ENCODE data around the gene ENTPD2. TPM values are rescaled to one million over a fixed set of nuclear protein-coding genes. Genes with fewer than 3 reads are reported as not detected.
"Not testable (repeated sequence)": the region's sequence is repeated elsewhere in the genome, so short reads cannot be mapped to it uniquely, and the experiment has no call there.

The ENTPD2 gene
- total and polyA plus RNA-seq, 5 donors = 0.92 to 2.9 (median 1.6) TPM

DNA sequence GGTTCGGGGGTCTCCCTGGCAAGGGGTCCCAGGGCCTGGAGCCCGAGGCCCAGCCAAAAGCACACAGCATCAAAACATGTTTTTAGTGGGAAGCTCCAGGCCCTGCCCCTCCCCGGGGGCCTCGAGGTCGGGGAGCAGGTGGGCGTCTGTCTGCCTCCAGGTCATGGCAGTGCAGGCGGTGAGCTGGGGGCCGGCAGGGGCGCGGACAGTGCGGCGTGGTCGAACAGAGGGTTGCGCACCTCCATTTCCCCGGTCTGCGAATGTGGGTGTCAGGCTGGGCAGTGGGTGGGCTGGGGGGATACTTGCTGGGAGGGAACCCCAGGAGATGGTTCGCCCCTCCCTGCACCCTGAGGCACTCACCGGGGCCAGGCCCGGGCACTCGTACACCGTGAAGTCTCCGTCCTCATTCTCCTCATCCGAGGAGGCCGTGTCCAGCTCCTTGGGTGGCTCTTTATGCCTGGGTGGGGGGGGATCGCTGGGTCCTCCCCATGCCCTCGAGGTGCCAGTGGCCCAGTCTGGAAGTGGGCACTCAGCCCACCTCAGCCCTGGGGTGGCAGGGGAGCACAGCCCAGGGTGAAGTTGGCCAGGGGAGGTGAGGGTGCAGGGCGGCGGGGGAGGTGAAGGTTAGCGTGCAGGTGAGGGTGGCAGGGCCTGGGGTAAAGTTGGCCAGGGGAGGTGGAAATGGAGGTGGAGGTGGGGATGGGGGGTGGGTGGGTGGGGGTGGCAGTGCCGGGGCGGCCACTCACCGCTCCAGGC is 14.1 kb downstream of the ENTPD2 start:
- Histone ChIP-seq H3K4me3 (ENCODE audit: low read length) (no peak overlapping the region), H3K27me3 (ENCODE audit: control insufficient read depth, insufficient read depth) (no peaks in the 10 kb centered on the region), H3K9me3 (ENCODE audit: control insufficient read depth, low read length) (no peaks in the 10 kb centered on the region), H3K27ac (ENCODE audit: low read length) (no peak overlapping the region), H3K4me1 (ENCODE audit: control insufficient read depth, insufficient read depth, low read length) (no peaks in the 10 kb centered on the region)
- ATAC-seq = no peak
- peak in 1 of 3 donors; percentile 54 for DNase-seq
- 93% methylated on average over 32 of the region's 32 CpGs for WGBS
- intact Hi-C loops (cut with DNase I) = loop anchor here in 3 of 4 donors (5.0 to 10.0 kb wide), 3 partner anchors 92 to 252 kb away; partner anchors contain the start of genes C8G (in 2 of the 3) and FBXW5 (in 1 of the 3)

DNA sequence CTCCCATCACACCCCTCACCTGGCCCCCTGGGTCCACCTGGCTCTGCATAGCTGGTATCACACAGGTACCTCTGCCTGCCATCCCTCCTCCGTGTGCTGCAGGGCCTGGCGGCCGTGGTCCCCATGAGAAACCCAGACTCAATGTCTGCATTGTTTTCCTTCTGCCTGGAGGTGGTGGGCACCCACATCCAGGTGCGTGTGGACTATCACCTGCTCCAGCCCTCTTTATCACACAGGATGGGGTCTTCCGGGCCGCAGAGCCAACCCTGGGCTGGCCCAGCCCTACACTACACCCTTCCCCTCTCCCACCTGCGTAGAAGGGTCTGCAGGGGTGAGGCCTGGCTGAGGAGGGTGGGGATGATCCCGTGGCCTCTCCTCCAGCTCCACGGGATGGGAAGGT is 14.9 kb downstream of the ENTPD2 start:
- Histone ChIP-seq H3K4me3 (ENCODE audit: low read length) (no peak overlapping the region), H3K9me3 (ENCODE audit: control insufficient read depth, low read length) (no peaks in the 10 kb centered on the region), H3K4me1 (ENCODE audit: control insufficient read depth, insufficient read depth, low read length) (no peaks in the 10 kb centered on the region), H3K27me3 (ENCODE audit: control insufficient read depth, insufficient read depth) (no peaks in the 10 kb centered on the region), H3K27ac (ENCODE audit: low read length) (no peak overlapping the region)
- intact Hi-C loops (cut with DNase I) = loop anchor here in 3 of 4 donors (5.0 to 10.0 kb wide), 3 partner anchors 92 to 252 kb away; partner anchors contain the start of genes C8G (in 2 of the 3) and FBXW5 (in 1 of the 3)
- ATAC-seq (no peak), DNase-seq (no peak)
- WGBS = 87% methylated on average over 9 of the region's 9 CpGs

DNA sequence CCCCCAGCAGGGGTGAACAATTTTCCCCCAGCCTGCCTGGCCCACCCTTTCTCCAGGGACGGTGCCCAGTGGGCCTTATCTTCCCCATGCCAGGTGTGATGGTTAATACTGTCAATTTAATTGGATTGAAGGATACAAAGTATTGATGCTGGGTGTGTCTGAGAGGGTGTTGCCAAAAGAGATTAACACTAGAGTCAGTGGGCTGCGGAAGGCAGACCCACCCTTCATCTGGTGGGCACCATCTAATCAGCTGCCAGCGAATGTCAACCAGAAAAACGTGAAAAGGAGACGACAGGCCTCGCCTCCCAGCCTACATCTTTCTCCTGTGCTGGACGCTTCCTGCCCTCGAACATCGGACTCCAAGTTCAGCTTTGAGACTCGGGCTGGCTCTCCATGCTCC is 16.4 kb downstream of the ENTPD2 start:
- DNase-seq (no peak), ATAC-seq (no peak)
- Histone ChIP-seq H3K27me3 (ENCODE audit: control insufficient read depth, insufficient read depth) (no peaks in the 10 kb centered on the region), H3K9me3 (ENCODE audit: control insufficient read depth, low read length) (no peaks in the 10 kb centered on the region), H3K4me3 (ENCODE audit: low read length) (no peak overlapping the region), H3K27ac (ENCODE audit: low read length) (no peak overlapping the region), H3K4me1 (ENCODE audit: control insufficient read depth, insufficient read depth, low read length) (no peaks in the 10 kb centered on the region)
- WGBS = 86% methylated on average over 10 of the region's 10 CpGs
- intact Hi-C loops (cut with DNase I) = loop anchor here in 3 of 4 donors (5.0 to 10.0 kb wide), 3 partner anchors 90 to 250 kb away; partner anchors contain the start of genes C8G (in 2 of the 3) and FBXW5 (in 1 of the 3)

DNA sequence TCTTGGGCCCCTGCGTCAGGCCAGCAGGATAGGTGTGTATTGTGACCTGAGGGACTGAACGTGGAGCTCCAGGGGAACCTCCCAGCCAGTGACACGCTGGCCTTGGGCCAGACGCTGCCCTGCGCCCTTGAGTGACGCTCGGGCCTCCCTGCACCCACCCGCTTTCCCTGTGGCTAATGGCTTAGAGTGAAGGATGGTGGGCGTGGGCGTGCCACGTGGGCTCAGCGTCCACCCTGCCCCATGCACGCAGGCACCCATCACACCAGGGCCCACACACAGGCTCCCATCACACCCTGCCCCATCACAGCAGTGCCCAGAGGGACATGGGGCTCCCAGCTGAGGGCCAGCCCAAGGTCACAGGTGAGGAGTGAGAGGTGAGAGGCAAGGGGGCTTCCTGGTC is 16.8 kb downstream of the ENTPD2 start:
- peak in 1 of 3 donors; percentile 52 for DNase-seq
- no peak for ATAC-seq
- no peak overlapping the region for H3K4me3 ChIP-seq (ENCODE audit: low read length)
- intact Hi-C loops (cut with DNase I) = loop anchor here in 3 of 4 donors (5.0 to 10.0 kb wide), 3 partner anchors 90 to 250 kb away; partner anchors contain the start of genes C8G (in 2 of the 3) and FBXW5 (in 1 of the 3)
- no peaks in the 10 kb centered on the region for H3K9me3 ChIP-seq (ENCODE audit: control insufficient read depth, low read length)
- WGBS = 74% methylated on average over 13 of the region's 13 CpGs
- H3K4me1 ChIP-seq (ENCODE audit: control insufficient read depth, insufficient read depth, low read length) = no peaks in the 10 kb centered on the region
- H3K27ac ChIP-seq (ENCODE audit: low read length) = no peak overlapping the region
- no peaks in the 10 kb centered on the region for H3K27me3 ChIP-seq (ENCODE audit: control insufficient read depth, insufficient read depth)

DNA sequence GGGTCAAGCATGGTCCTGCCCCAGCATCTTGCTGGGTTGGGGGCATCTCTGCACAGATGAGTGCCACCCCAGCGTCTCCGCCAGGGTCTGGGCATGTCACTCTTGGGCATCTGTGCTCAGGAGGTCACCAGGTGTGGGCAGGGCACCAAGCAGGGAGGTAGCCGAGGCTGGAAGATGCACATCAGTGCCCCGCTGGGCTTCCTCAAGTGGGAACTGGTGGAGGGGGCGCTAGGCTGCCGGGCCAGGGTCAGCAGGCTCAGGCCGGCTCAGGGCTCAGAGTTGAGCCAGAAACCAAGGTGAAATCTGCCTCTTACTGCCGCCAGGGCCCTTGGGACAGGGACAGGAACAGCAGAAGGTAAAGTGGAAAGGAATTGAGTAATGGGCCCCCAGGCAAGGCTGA is 17.9 kb downstream of the ENTPD2 start:
- no peaks in the 10 kb centered on the region for H3K4me1 ChIP-seq (ENCODE audit: control insufficient read depth, insufficient read depth, low read length)
- no peak for DNase-seq
- H3K27me3 ChIP-seq (ENCODE audit: control insufficient read depth, insufficient read depth) = no peaks in the 10 kb centered on the region
- 77% methylated on average over 8 of the region's 8 CpGs for whole genome bisulfite sequencing
- ATAC-seq = peak in 1 of 2 donors; percentile 1
- H3K4me3 ChIP-seq (ENCODE audit: low read length) = no peak overlapping the region
- no peaks in the 10 kb centered on the region for H3K9me3 ChIP-seq (ENCODE audit: control insufficient read depth, low read length)
- intact Hi-C loops (cut with DNase I) = loop anchor here (2.0 to 10.0 kb wide), 4 partner anchors 89 to 249 kb away; partner anchors contain the start of genes C8G (in 2 of the 4) and FBXW5 (in 1 of the 4)
- H3K27ac ChIP-seq (ENCODE audit: low read length) = no peak overlapping the region

DNA sequence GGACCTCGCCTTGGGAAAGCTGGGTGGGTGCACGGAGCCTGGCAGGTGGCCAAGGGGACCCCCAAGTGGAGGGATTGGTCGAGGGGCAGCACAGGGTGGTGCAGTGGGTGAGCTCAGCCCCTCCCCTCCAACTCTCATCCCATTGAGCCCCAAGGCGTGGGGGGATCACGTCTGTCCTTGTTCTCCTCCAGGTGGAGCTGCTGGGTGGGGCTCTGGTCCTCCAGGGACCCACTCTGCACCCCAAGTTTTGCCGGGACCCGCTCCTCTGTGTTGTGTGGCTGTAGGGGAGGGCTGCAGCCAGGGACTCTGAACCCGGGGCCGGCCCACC is 18.4 kb downstream of the ENTPD2 start:
- no peaks in the 10 kb centered on the region for H3K9me3 ChIP-seq (ENCODE audit: control insufficient read depth, low read length)
- no peak overlapping the region for H3K27ac ChIP-seq (ENCODE audit: low read length)
- no peak overlapping the region for H3K4me3 ChIP-seq (ENCODE audit: low read length)
- H3K27me3 ChIP-seq (ENCODE audit: control insufficient read depth, insufficient read depth) = no peaks in the 10 kb centered on the region
- WGBS = 23% methylated on average over 9 of the region's 9 CpGs
- DNase-seq (no peak), ATAC-seq (peak in 1 of 2 donors; percentile 2)
- no peaks in the 10 kb centered on the region for H3K4me1 ChIP-seq (ENCODE audit: control insufficient read depth, insufficient read depth, low read length)
- intact Hi-C loops (cut with DNase I) = loop anchor here (2.0 to 10.0 kb wide), 4 partner anchors 88 to 249 kb away; partner anchors contain the start of genes C8G (in 2 of the 4) and FBXW5 (in 1 of the 4)

DNA sequence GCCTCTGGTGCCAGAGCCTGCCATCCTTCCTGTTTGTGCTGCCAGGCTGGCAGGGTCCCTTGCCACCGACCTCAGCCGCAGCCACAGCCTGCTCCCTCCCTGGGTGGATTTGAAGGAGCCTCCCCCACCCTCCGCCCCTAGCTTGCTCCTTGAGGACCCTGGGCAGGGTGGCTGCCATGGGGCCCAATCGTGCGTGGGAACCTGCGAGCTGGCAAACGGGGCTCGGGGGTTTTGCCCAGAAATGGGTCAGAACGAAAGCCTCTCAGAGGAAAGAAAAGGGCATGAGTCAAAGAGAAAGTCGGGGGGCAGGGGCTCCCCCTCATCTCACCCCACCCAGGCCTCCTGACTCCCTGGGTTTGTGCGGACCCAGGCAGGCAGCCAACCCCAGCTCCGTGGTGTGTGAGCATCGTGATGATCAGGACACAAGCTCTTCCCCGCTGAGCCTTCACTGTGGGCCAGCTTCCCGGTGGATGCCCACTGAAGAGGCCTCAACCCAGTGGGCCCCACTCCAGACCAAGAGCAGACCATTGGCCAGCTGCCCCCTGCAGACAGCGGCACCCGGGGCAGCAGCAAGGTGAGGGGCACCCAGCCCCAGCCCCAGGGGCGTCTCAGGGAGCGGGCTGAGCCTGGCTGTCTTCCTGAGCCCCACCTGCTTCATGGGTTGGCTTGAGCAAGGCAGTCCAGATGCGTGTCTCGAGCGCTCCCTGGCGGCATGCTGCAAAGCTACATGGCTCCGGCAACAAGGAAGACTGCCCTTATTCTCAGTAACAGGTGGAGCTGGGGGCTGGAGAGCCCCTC is 19.0 kb downstream of the ENTPD2 start:
- no peaks in the 10 kb centered on the region for H3K27me3 ChIP-seq (ENCODE audit: control insufficient read depth, insufficient read depth)
- H3K4me3 ChIP-seq (ENCODE audit: low read length) = no peak overlapping the region
- H3K27ac ChIP-seq (ENCODE audit: low read length) = no peak overlapping the region
- ATAC-seq (peak; percentile 63 to 76), DNase-seq (peak; percentile 77 to 93 (median 90))
- no peaks in the 10 kb centered on the region for H3K4me1 ChIP-seq (ENCODE audit: control insufficient read depth, insufficient read depth, low read length)
- intact Hi-C loops (cut with DNase I) = loop anchor here (2.0 to 10.0 kb wide), 4 partner anchors 88 to 248 kb away; partner anchors contain the start of genes C8G (in 2 of the 4) and FBXW5 (in 1 of the 4)
- H3K9me3 ChIP-seq (ENCODE audit: control insufficient read depth, low read length) = no peaks in the 10 kb centered on the region
- 21% methylated on average over 24 of the region's 24 CpGs for WGBS

DNA sequence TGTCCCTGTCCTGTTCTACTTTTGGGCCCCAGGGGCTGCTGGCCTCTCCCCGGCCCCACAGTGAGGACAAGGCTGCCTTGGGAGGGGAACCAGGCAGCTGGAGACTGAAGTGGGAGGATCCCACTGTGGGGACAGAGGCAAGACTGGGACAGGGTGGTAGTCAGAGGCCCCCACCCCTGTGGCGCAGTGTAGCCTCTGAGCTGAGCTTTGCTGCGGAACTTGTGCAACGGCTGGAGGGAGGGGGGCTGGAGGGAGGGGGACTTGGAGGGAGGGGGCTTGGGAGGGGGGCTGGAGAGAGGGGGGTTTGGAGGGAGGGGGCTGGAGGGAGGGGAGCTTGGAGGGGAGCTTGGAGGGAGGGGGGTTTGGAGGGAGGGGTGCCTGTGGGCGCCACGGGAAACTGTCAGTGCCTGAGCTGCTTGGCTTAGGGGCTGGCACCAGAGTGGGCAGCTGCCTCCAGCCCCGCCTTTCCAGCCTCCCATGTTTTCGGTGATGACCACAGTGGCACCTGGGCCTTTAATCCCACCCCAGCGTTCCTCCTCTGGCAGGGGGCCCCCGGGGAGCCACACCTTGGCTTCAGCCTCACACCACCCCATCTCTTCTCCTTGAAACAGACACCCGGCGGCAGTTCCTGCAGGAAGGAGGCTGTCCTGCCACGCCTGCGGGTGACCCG is 19.7 kb downstream of the ENTPD2 start:
- 42% methylated on average over 15 of the region's 15 CpGs for WGBS
- DNase-seq = peak in 2 of 3 donors; percentile 79 to 83
- no peak for ATAC-seq
- no peaks in the 10 kb centered on the region for H3K4me1 ChIP-seq (ENCODE audit: control insufficient read depth, insufficient read depth, low read length)
- H3K4me3 ChIP-seq (ENCODE audit: low read length) = no peak overlapping the region
- H3K27ac ChIP-seq (ENCODE audit: low read length) = no peak overlapping the region
- no peaks in the 10 kb centered on the region for H3K9me3 ChIP-seq (ENCODE audit: control insufficient read depth, low read length)
- intact Hi-C loops (cut with DNase I) = loop anchor here in 3 of 4 donors (2.0 to 10.0 kb wide), 2 partner anchors 89 to 247 kb away; partner anchors contain the start of genes C8G (in 1 of the 3) and FBXW5 (in 1 of the 3)
- H3K27me3 ChIP-seq (ENCODE audit: control insufficient read depth, insufficient read depth) = no peaks in the 10 kb centered on the region

DNA sequence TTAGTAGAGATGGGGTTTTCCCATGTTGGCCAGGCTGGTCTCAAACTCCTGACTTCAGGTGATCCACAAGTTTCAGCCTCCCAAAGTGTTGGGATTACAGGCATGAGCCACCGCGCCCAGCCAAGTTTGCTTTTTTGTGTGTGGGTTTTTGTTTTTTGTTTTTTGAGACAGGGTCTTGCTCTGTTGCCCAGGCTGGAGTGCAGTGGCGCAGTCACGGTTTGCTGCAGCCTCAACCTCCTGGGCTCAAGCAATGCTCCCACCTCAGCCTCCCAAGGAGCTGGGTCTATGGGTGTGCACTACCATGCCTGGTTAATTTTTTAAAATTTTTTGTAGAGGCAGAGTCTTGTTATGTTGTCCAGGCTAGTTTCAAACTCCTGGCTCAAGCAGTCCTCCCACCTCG is 20.4 kb downstream of the ENTPD2 start:
- H3K4me1 ChIP-seq (ENCODE audit: control insufficient read depth, insufficient read depth, low read length) = not testable (repeated sequence)
- intact Hi-C loops (cut with DNase I) = loop anchor here in 1 of 4 donors (10.0 kb wide), 1 partner anchor 89 kb away; the partner anchor contains the start of genes C8G and FBXW5

DNA sequence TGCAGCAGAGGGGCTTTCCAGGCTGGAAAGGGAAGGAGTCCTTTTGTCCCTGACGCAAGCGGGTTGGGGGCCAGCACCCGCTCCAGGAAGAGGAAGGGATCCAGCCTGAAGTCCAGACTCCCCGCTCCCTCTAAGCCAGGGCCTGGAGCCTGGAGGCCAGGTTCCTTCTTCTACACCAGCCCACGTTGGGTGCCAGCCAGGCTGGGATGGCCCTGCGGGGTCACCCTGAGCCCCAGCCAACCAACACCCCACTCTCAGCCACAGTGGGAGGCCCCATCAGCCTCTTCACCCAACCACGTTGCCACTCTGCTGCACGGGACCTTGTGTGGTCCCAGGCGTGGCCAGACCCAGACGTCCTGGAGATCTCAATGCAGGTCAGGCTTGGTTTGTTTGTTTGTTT is 21.0 kb downstream of the ENTPD2 start:
- Histone ChIP-seq H3K4me3 (ENCODE audit: low read length) (no peak overlapping the region), H3K9me3 (ENCODE audit: control insufficient read depth, low read length) (no peaks in the 10 kb centered on the region), H3K27ac (ENCODE audit: low read length) (no peak overlapping the region), H3K27me3 (ENCODE audit: control insufficient read depth, insufficient read depth) (no peaks in the 10 kb centered on the region), H3K4me1 (ENCODE audit: control insufficient read depth, insufficient read depth, low read length) (no peaks in the 10 kb centered on the region)
- 65% methylated on average over 10 of the region's 10 CpGs for WGBS
- DNase-seq = peak; percentile 65 to 89 (median 88)
- peak; percentile 3 to 5 for ATAC-seq
- intact Hi-C loops (cut with DNase I) = loop anchor here in 1 of 4 donors (10.0 kb wide), 1 partner anchor 88 kb away; the partner anchor contains the start of genes C8G and FBXW5

More for the DNA sequence above, 20.4 kb downstream of the ENTPD2 start:
- DNase-seq; H3K9me3 ChIP-seq (ENCODE audit: control insufficient read depth, low read length); H3K4me3 ChIP-seq (ENCODE audit: low read length); H3K27ac ChIP-seq (ENCODE audit: low read length); ATAC-seq; H3K27me3 ChIP-seq (ENCODE audit: control insufficient read depth, insufficient read depth): not testable (repeated sequence)
- 96% methylated on average over 5 of the region's 5 CpGs for WGBS

All from right cardiac atrium (tissue), 5 donors.